ENCODE measurements around the gene POLR2F.

POLR2F gene

DNA sequence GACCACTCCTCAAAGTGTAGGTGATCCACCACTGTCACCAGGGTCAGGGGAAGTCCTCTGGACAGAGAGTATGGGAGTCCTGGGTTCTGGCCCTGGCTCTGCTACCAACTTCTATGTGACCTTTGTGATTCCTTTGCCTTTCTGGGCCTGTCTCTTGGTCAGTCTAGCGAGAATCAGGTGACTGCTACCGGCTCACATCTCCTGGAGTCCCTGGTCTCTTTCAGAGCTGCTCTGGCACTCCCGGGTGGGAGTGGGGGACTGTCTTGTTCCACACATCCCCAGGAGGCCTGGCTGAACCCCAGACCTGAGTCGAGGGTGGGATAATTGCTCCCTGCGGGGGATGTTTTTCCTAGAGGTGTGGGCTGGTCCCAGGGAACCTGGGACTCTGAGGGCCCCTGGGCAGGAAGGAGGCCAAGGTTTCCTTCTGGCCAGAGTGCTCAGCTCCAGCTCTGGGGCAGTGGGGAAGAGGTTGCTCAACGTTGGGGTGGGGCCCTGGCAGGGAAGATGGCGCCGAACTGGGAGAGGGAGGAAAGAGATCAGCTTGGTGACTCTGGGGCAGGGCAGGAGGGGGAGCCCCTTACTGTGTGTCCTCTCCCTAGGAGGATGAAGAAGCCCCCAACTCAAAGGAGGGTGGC, 28.8 kb downstream of the POLR2F start:
- in situ Hi-C loops (cut with MboI; ENCODE audit: low sequenced_read_pairs, unreplicated experiment): no loop called here
- no peak for TF ChIP-seq CTCF (IDR thresholded peaks at IDR 0.05; ENCODE audit: borderline replicate concordance, control extremely low read depth, extremely low read depth, insufficient read depth, missing control alignments)
- no peak for DNase-seq (ENCODE audit: low spot score)

DNA sequence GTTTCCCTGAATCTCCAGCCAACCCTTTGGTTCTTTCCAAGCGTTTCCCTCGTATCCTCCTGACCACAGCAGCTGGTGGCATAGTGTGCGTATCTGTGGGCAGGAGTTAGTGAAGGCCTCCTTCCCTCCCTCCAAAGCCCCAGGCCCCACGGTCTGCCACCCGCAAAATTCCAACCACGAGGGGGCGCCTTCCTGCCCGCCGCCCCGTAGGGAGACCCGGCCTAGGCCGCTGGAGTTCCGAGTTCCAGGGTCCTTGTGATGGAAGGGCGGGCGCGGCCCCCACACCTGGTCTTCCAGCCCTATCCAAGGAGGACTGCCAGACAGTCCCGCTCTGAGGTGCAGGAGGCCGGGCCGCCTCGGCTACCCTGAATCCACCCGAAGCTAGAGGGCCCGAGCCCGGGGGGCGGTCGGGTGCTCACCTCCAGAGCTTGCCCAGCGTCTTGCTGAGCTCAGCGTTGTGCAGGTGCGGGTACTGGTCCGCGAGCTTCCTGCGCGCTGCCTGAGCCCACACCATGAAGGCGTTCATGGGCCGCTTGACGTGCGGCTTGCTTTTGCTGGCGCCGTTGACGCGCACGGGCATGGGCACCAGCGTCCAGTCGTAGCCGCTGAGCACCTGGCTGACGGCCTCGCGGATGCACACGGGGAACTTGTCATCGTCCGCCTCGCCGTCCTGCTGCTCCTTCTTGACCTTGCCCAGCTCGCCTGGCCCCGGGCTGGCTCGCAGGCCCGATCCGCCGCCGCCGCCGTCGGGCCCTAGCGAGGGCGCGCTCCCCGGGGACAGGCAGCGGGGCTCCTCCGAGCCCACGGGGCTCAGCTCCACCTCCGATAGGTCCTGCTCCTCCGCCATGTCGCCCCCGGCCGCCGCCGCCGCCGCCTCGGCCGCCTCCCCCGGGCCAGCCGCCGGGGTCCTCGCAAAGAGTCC, 29.7 kb downstream of the POLR2F start:
- no peak for TF ChIP-seq CTCF (IDR thresholded peaks at IDR 0.05; ENCODE audit: borderline replicate concordance, control extremely low read depth, extremely low read depth, insufficient read depth, missing control alignments)
- no peak for DNase-seq (ENCODE audit: low spot score)
- in situ Hi-C loops (cut with MboI; ENCODE audit: low sequenced_read_pairs, unreplicated experiment): no loop called here

GRCh38 chr22:37983860-37984791, 30.6 kb downstream of the POLR2F start, which contains the start of gene SOX10:
Gene SOX10 (minus strand): TSS chr22:37984555. CDS start chr22:37983784, 771 bp downstream.
- DNase-seq (ENCODE audit: low spot score): no peak
- in situ Hi-C loops (cut with MboI; ENCODE audit: low sequenced_read_pairs, unreplicated experiment): no loop called here
- TF ChIP-seq CTCF (IDR thresholded peaks at IDR 0.05; ENCODE audit: borderline replicate concordance, control extremely low read depth, extremely low read depth, insufficient read depth, missing control alignments): no peak

DNA sequence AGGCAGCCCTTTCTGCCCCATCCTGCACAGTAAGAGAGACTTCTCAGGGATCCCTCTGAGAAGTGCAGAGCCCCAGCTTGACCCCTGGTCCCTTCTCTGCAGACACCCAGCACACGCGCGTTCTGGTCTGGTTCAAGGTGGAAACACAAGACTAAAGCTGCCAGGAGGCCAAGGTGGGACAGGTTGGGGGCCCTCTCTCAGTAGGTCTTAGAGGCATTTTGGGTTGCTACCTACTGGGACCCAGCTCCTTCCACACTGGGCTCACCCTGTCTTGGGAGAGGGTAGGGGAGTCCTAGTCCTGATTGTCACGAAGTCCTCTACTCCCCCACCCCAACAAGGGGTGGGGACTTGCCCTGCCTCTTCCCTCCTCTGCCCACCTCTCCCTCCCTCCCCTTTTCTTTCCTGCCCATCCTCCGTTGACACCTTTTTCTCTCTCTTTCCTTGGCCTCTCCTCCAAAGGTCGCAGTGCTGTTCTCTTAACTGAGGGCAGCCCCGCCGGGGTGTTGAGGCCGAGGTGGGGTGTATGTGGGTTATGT, 31.6 kb downstream of the POLR2F start:
- in situ Hi-C loops (cut with MboI; ENCODE audit: low sequenced_read_pairs, unreplicated experiment): no loop called here
- no peak for TF ChIP-seq CTCF (IDR thresholded peaks at IDR 0.05; ENCODE audit: borderline replicate concordance, control extremely low read depth, extremely low read depth, insufficient read depth, missing control alignments)
- no peak for DNase-seq (ENCODE audit: low spot score)

DNA sequence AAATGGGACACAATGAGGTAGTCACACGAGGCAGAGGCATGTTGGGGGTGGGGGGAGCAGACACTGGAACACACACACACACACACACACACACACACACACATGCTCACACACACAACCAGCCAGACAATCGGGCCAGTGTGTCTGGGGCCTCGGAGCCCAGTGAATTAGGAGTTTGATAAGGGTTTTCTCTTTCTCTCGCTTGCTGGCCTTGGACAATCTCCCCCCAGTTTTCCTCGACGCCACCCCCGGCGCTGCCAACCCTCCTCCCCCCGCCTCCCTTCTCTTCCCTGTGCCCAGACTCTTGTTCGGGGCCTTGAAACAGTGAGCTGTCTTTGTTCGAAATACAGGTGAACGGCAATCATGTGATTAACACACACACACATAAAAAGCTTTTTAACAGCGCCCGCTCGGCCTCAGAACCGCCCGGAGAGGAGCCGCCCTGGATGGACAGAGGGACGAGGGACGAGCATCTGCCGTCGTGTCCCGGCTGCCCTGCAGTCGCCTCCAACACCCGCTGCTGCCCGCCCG, 32.3 kb downstream of the POLR2F start:
- DNase-seq (ENCODE audit: low spot score): no peak
- in situ Hi-C loops (cut with MboI; ENCODE audit: low sequenced_read_pairs, unreplicated experiment): no loop called here
- no peak for TF ChIP-seq CTCF (IDR thresholded peaks at IDR 0.05; ENCODE audit: borderline replicate concordance, control extremely low read depth, extremely low read depth, insufficient read depth, missing control alignments)

All from GM13976 (cell line).